Right atrium auricular region (tissue), 2 donors: ENCODE measurements around the gene DNAL1. TPM values are rescaled to one million over a fixed set of nuclear protein-coding genes. Genes with fewer than 3 reads are reported as not detected.

Source experiments
- DNase-seq: peaks from one replicate; pipeline ENCODE4 v3.0.0-alpha.2; 2019; ENCODE audit warnings: low spot score
- H3K27ac ChIP-seq, 2 donors: fragments of 200-600 bp; sonication (generic); 1 replicate in 1 of 2; 2 replicates in 1 of 2; pipeline ENCODE4 v1.5.1; 2016 to 2019
- H3K27me3 ChIP-seq, 2 donors: fragments of 200-600 bp; sonication (generic); one replicate each; pipeline versions ENCODE4 v1.5.1 to v1.6.0; 2017 to 2019
- H3K36me3 ChIP-seq: fragments of 200-600 bp; sonication (generic); one replicate; pipeline ENCODE4 v1.5.1; 2016
- H3K4me1 ChIP-seq, 2 donors: fragments of 200-600 bp; sonication (generic); one replicate each; pipeline versions ENCODE4 v1.5.1 to v1.6.0; 2017 to 2019
- H3K4me3 ChIP-seq, 2 donors: fragments of 200-600 bp; sonication (generic); 1 replicate in 1 of 2; 2 replicates in 1 of 2; pipeline ENCODE4 v1.5.1; 2017 to 2019; ENCODE audit warnings: mild to moderate bottlenecking in 1 of 2, moderate library complexity in 1 of 2
- H3K9me3 ChIP-seq, 2 donors: fragments of 200-600 bp; sonication (generic); one replicate each; pipeline ENCODE4 v1.5.1; 2019
- total RNA-seq, 2 donors: library from RNA; depleted of rRNA; stranded (reverse); fragments of >200 nt; gene quantifications; one replicate each; pipeline ENCODE4 v1.1.0, GENCODE V29; 2016
- TF ChIP-seq, protein P1 (sequence below), 2 donors: fragments of 200-600 bp; sonication (generic); IDR thresholded peaks; one replicate each; pipeline ENCODE4 v1.5.1; 2019; ENCODE audit warnings: antibody characterized with exemption in 2 of 2

Gene DNAL1
- total RNA-seq, 2 donors from 2014 or later: 5.7 to 7.8 TPM

DNA sequence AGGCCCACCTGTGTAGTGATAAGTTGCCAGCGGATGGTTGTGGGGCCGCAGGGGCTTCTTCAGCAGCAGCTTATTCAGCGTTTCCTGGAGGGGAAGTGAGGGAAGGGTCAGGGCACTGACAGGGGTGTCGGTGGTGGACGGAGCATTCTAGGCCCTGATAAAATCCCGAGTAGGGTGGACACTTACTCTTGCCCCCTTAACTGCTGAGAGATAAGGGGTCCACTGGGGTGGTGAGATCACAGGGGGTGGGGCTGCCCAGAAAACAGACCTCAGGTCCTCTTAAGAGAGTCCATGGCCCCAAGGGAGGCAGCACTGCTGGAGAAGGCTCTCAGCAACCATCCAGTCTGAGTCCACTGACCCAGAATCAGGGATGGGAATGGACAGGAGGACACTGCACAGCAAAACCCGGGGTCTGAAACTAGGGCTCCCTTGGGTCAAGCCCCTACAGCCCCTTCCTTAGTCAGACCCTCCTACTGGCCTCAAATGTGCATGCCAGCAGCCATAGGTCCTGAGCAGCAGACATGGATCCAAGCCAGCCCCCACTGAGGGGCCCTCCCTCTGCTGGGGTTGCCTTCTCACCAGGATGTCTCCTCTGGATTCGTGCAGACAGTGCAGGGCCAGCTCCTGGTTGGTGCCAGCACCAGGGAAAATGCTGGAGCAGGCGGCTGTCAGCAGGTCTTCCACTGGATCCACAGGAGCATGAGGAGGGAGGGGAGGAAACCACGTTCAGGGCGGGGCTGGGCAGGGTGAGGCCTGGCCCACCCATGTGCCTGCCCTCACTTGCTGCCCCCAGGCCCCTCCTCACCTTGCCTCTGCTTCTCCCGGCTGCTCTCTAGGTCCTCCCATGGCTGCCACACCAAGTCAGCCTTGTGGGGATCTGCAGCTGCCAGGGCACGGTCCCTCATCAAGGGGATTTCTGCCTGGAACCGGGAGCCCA is 81.5 kb downstream of the DNAL1 start:
- H3K9me3 ChIP-seq: no peaks in the 10 kb centered on the region
- H3K27ac ChIP-seq: peak overlapping the region; percentile 64 to 81
- TF ChIP-seq, protein P1, sequence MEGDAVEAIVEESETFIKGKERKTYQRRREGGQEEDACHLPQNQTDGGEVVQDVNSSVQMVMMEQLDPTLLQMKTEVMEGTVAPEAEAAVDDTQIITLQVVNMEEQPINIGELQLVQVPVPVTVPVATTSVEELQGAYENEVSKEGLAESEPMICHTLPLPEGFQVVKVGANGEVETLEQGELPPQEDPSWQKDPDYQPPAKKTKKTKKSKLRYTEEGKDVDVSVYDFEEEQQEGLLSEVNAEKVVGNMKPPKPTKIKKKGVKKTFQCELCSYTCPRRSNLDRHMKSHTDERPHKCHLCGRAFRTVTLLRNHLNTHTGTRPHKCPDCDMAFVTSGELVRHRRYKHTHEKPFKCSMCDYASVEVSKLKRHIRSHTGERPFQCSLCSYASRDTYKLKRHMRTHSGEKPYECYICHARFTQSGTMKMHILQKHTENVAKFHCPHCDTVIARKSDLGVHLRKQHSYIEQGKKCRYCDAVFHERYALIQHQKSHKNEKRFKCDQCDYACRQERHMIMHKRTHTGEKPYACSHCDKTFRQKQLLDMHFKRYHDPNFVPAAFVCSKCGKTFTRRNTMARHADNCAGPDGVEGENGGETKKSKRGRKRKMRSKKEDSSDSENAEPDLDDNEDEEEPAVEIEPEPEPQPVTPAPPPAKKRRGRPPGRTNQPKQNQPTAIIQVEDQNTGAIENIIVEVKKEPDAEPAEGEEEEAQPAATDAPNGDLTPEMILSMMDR (IDR thresholded peaks at IDR 0.05): no peak
- DNase-seq: no peak
- no peaks in the 10 kb centered on the region for H3K27me3 ChIP-seq
- peaks cover 0 to 75% of the 10 kb centered on the region in 2 donors for H3K4me1 ChIP-seq
- no peak overlapping the region for H3K4me3 ChIP-seq
- H3K36me3 ChIP-seq: peaks cover 72% of the 10 kb centered on the region

DNA sequence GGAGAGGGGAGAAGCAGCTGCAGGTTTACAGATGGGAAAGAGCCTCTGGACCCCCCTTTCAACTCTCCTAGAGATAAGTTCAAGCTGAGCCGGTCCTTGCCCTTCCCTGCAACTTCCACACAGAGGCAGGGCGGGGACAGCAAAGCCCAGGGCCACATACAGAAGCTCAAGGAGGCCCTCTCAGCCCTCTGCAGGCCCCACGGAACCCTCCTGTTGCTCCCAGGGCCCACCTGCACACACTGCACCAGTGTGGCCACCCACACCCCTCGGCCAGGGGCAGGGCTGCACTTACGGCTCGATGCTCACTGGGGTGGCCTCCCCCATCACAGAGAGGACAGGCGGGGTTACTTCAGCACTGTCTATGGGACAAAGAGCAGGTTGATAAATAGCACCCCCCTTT is 82.4 kb downstream of the DNAL1 start:
- TF ChIP-seq, protein P1 (IDR thresholded peaks at IDR 0.05): no peak
- no peaks in the 10 kb centered on the region for H3K27me3 ChIP-seq
- H3K27ac ChIP-seq: peak overlapping the region; percentile 64 to 81
- H3K4me1 ChIP-seq: peaks cover 0 to 77% of the 10 kb centered on the region in 2 donors
- no peak overlapping the region for H3K4me3 ChIP-seq
- no peak for DNase-seq
- peaks cover 63% of the 10 kb centered on the region for H3K36me3 ChIP-seq
- no peaks in the 10 kb centered on the region for H3K9me3 ChIP-seq

DNA sequence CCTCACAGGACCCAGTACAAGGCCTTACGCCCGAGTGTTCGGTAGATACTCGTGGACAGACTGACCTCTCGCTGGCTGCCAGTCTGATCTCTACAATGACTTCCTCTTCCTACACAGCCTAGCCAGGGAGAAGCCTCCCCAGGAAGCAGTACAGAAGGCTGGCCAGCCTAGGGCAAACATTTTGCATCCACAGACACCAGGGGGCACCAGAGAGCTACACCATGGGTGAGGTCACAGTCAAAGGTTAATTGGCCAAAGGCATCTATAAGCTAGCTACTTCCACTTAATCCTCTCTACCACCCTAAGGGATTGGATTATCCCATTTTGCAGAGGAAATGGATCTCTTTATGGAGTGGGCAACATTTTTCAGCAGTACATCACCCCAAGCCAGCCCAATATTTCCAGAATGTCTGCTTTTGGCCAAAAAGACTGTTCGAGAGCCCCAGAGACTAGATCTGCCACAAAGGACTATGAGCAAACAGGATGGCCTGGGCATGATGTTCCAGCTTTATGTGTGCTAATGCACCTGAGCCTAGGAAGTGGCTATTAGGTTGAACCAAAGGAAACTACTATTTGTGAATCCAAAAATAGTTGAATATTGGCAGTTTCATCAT is 84.0 kb downstream of the DNAL1 start:
- Histone ChIP-seq H3K27ac (peak overlapping the region; percentile 62 to 71), H3K27me3 (no peaks in the 10 kb centered on the region), H3K4me3 (no peak overlapping the region), H3K36me3 (peaks cover 49% of the 10 kb centered on the region), H3K4me1 (peaks cover 0 to 65% of the 10 kb centered on the region in 2 donors), H3K9me3 (no peaks in the 10 kb centered on the region)
- DNase-seq: peak; percentile 93
- TF ChIP-seq, protein P1 (IDR thresholded peaks at IDR 0.05): peak; percentile 86 to 95

DNA sequence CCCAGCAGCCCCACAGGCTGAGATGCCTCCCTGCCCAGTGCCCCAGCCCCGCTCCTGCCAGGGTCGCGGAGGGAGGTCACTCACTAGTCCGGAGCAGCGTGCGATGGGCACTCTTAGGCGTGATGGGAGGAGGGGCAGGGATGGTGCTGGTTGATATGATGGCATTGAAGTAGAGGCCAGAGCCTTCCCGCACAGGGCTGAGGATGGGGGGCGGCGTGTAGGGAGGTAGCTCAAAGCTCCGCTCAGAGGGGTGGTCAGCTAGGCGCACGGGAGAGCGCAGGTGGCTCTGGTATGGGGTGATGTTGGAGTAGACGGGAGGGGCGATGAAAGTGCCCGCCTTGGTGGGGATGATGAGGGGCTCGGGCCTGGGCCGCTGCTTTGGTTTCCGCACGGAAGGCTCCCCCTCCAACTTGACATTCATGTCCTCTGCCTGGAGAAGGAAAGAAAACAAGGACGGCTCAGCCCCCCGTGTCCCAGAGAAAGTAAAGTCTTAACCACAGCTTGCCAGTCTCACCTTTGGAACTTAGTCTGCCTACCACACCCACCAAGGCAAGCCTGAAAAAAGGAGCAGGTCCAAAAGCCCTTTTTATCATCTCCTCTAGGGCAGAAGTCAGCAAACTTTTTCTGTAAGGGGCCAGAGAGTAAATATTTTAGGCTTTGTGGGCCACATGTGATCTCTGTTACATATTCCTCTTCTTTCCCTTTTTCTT is 84.9 kb downstream of the DNAL1 start:
- H3K27ac ChIP-seq: peak overlapping the region; percentile 62 to 71
- no peaks in the 10 kb centered on the region for H3K9me3 ChIP-seq
- DNase-seq: no peak
- H3K36me3 ChIP-seq: peaks cover 55% of the 10 kb centered on the region
- no peaks in the 10 kb centered on the region for H3K27me3 ChIP-seq
- H3K4me1 ChIP-seq: peaks cover 0 to 56% of the 10 kb centered on the region in 2 donors
- no peak overlapping the region for H3K4me3 ChIP-seq
- TF ChIP-seq, protein P1 (IDR thresholded peaks at IDR 0.05): no peak

DNA sequence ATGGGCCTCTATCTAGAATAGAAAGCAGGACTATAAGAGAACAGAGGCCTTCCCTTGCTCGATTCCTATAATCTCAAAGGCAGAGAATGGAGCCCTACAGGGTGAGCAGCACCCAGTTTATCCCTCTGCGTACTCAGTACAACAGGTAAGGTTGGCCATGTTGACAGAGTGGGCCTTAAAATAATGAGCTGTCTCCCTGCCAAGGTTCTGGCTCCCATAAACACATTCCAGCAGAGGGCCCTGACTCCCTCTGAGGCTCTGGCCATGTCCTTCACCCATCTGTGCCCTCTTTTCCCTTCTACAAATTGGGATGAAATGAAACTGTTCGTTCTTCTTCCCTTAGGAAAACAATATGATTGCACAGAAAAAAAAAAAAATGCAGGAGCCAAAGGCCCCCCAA is 86.3 kb downstream of the DNAL1 start:
- H3K9me3 ChIP-seq: no peaks in the 10 kb centered on the region
- no peaks in the 10 kb centered on the region for H3K27me3 ChIP-seq
- no peak for DNase-seq
- peak overlapping the region; percentile 28 to 61 for H3K27ac ChIP-seq
- TF ChIP-seq, protein P1 (IDR thresholded peaks at IDR 0.05): peak in 1 of 2 donors; percentile 17
- H3K36me3 ChIP-seq: peaks cover 53% of the 10 kb centered on the region
- no peak overlapping the region for H3K4me3 ChIP-seq
- H3K4me1 ChIP-seq: peaks cover 0 to 42% of the 10 kb centered on the region in 2 donors
